ENCODE measurements around the gene NSMCE4A. TPM values are rescaled to one million over a fixed set of nuclear protein-coding genes. Genes with fewer than 3 reads are reported as not detected.
A peak's percentile ranks its signal among the peaks of the same experiment; 100 is the strongest.

The NSMCE4A gene
- total and polyA plus RNA-seq, 12 donors: 18.2 to 58.5 (median 25.7) TPM

- 22 to 34% methylated on average over 9 of the region's 9 CpGs for WGBS, 2 donors
- Histone ChIP-seq H3K27me3 (peaks cover 0 to 11% (median 0%) of the 10 kb centered on the region in 7 donors), H3K27ac (peak overlapping the region; percentile 2 to 74 (median 56)), H3K4me3 (no peak overlapping the region), H3K9me3 (no peaks in the 10 kb centered on the region), H3K4me1 (peaks cover 0 to 41% (median 11%) of the 10 kb centered on the region in 9 donors), H3K36me3 (peaks cover 0 to 16% (median 0%) of the 10 kb centered on the region in 9 donors)
- intact Hi-C loops (cut with DNase I): no loop called here
- TF ChIP-seq CTCF (IDR thresholded peaks at IDR 0.05): no peak
- DNase-seq (no peak), ATAC-seq (peak in 5 of 8 donors; percentile 11 to 70 (median 34))
Observed at GRCh38 chr10:122021379-122021778, 46.4 kb upstream of the NSMCE4A start.

- Histone ChIP-seq H3K27me3 (peaks cover 0 to 11% (median 0%) of the 10 kb centered on the region in 7 donors), H3K9me3 (no peaks in the 10 kb centered on the region), H3K4me3 (no peak overlapping the region), H3K27ac (peak overlapping the region in 5 of 10 donors; percentile 54 to 74 (median 64)), H3K36me3 (peaks cover 0 to 16% (median 0%) of the 10 kb centered on the region in 9 donors), H3K4me1 (peaks cover 0 to 47% (median 11%) of the 10 kb centered on the region in 9 donors)
- WGBS, 2 donors: 88 to 90% methylated on average over 6 of the region's 6 CpGs
- TF ChIP-seq CTCF (IDR thresholded peaks at IDR 0.05): no peak
- DNase-seq: no peak
- intact Hi-C loops (cut with DNase I): no loop called here
- ATAC-seq: no peak
Observed at GRCh38 chr10:122020226-122020625, 45.2 kb upstream of the NSMCE4A start.

- WGBS, 2 donors: 38 to 45% methylated on average over 24 of the region's 24 CpGs
- Histone ChIP-seq H3K27me3 (peaks cover 0 to 11% (median 0%) of the 10 kb centered on the region in 7 donors), H3K4me3 (peak overlapping the region in 7 of 10 donors; percentile 8 to 23 (median 14)), H3K27ac (peak overlapping the region; percentile 4 to 74 (median 56)), H3K4me1 (peaks cover 0 to 53% (median 15%) of the 10 kb centered on the region in 9 donors), H3K9me3 (no peaks in the 10 kb centered on the region), H3K36me3 (peaks cover 0 to 15% (median 0%) of the 10 kb centered on the region in 9 donors)
- ATAC-seq (peak in 6 of 8 donors; percentile 12 to 71 (median 43)), DNase-seq (no peak)
- intact Hi-C loops (cut with DNase I): no loop called here
- no peak for TF ChIP-seq CTCF (IDR thresholded peaks at IDR 0.05)
Observed at GRCh38 chr10:122019414-122019975, 44.5 kb upstream of the NSMCE4A start.

DNA sequence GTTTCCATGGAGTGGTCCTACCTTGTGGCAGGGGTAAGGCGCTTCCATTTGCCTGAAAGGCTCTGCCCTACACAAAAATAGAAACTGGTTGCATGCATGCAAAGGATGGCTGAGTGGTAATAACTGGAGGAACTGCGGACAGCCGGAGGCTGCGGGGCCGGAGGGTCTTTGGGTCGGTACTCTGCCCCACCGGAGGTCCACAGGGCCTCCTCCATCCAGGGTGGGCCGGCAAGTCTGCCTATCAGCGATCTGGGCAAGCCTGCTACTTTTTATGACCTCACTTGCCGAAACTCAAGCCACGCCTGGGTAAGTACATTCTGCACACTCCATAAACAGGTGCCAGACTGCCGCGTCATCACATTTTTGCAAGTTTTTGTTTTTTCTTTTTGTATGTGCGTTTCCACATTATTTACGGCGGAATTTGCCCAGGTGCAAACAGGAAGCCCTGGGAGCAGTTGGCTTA, 44.0 kb upstream of the NSMCE4A start:
- peaks cover 0 to 11% (median 0%) of the 10 kb centered on the region in 7 donors for H3K27me3 ChIP-seq
- peaks cover 0 to 57% (median 17%) of the 10 kb centered on the region in 9 donors for H3K4me1 ChIP-seq
- H3K36me3 ChIP-seq: peaks cover 0 to 10% (median 0%) of the 10 kb centered on the region in 9 donors
- H3K27ac ChIP-seq: peak overlapping the region; percentile 9 to 74 (median 56)
- peak in 6 of 8 donors; percentile 23 to 71 (median 41) for ATAC-seq
- no peak for TF ChIP-seq CTCF (IDR thresholded peaks at IDR 0.05)
- no peaks in the 10 kb centered on the region for H3K9me3 ChIP-seq
- H3K4me3 ChIP-seq: peak overlapping the region in 6 of 10 donors; percentile 8 to 23 (median 14)
- intact Hi-C loops (cut with DNase I): no loop called here
- 58 to 61% methylated on average over 16 of the region's 16 CpGs for WGBS, 2 donors
- DNase-seq: no peak

Measured in heart right ventricle (tissue), 16 donors.